Endodermal cell (in vitro differentiated cells): Measurements from ENCODE around the gene C16orf74. TPM values are rescaled to one million over a fixed set of nuclear protein-coding genes. Genes with fewer than 3 reads are reported as not detected.

Experiments
- DNase-seq: peaks from one replicate; pipeline ENCODE4 v3.0.0-alpha.2; 2017
- H3K27ac ChIP-seq: 2 replicates; pipeline ENCODE4 v1.5.1; 2013; ENCODE audit warnings: mild to moderate bottlenecking, low read depth, low read length, moderate library complexity
- H3K27me3 ChIP-seq: 2 replicates; pipeline ENCODE4 v1.6.1; 2013; ENCODE audit warnings: mild to moderate bottlenecking, low read length, moderate library complexity; ENCODE audit not compliant: insufficient read depth, control insufficient read depth, poor library complexity, severe bottlenecking
- H3K36me3 ChIP-seq: 2 replicates; pipeline ENCODE4 v1.7.0; 2013; ENCODE audit warnings: mild to moderate bottlenecking, low read length, moderate library complexity; ENCODE audit not compliant: control insufficient read depth, insufficient read depth
- H3K4me1 ChIP-seq: one replicate; pipeline ENCODE4 v1.7.0; 2013; ENCODE audit warnings: low read length; ENCODE audit not compliant: control insufficient read depth, insufficient read depth
- H3K4me3 ChIP-seq: 2 replicates; pipeline ENCODE4 v1.5.1; 2013; ENCODE audit warnings: mild to moderate bottlenecking, low read length, moderate library complexity
- H3K9ac ChIP-seq: 2 replicates; pipeline ENCODE4 v1.6.1; 2013; ENCODE audit warnings: mild to moderate bottlenecking, low read length, moderate library complexity; ENCODE audit not compliant: poor library complexity, severe bottlenecking; ENCODE audit errors: extremely low read depth
- H3K9me3 ChIP-seq: 2 replicates; pipeline ENCODE4 v1.6.1; 2013; ENCODE audit warnings: mild to moderate bottlenecking, low read length, moderate library complexity; ENCODE audit not compliant: control insufficient read depth
- H3K27ac Mint-ChIP-seq: 2 replicates; pipeline ENCODE4 v1.8.0; 2020; ENCODE audit warnings: mixed read lengths
- H3K27me3 Mint-ChIP-seq: 2 replicates; pipeline ENCODE4 v1.8.0; 2021; ENCODE audit warnings: mild to moderate bottlenecking, mixed read lengths; ENCODE audit not compliant: insufficient read depth
- H3K36me3 Mint-ChIP-seq: 2 replicates; pipeline ENCODE4 v1.8.0; 2020; ENCODE audit warnings: low read depth, mixed read lengths
- H3K4me1 Mint-ChIP-seq: 2 replicates; pipeline ENCODE4 v1.8.0; 2020; ENCODE audit warnings: mixed read lengths
- H3K4me3 Mint-ChIP-seq: 2 replicates; pipeline ENCODE4 v1.8.0; 2020; ENCODE audit warnings: mild to moderate bottlenecking, moderate library complexity, mixed read lengths
- H3K9me3 Mint-ChIP-seq: 2 replicates; pipeline ENCODE4 v1.8.0; 2020; ENCODE audit warnings: mild to moderate bottlenecking, mixed read lengths
- WGBS, 2 experiments: methylation state at CpG; one replicate each; pipeline versions ENCODE4 v1.1.5 to v1.1.7; 2013; ENCODE audit warnings: missing lambda C conversion rate in 2 of 2, mixed read lengths in 1 of 2; ENCODE audit not compliant: insufficient coverage in 1 of 2, insufficient read length in 1 of 2; 5-methylcytosine and 5-hydroxymethylcytosine counted together
- total RNA-seq, 2 donors: library from RNA; stranded (reverse); fragmentation: NEBNext Ultra II Directional in 1 of 2; extraction: Animal tissue kit (Norgen Biotek cat#: 25700) in 1 of 2; gene quantifications; 2 replicates in 1 of 2; 3 replicates in 1 of 2; pipeline ENCODE4 v1.2.1, GENCODE V29; 2021
- TF ChIP-seq, protein P1 (sequence below): fragments of 200-600 bp; sonication (generic); conservative IDR thresholded peaks from 2 replicates; pipeline ENCODE4 v1.5.0; 2021; ENCODE audit warnings: antibody characterized with exemption, mild to moderate bottlenecking

Gene C16orf74
- total RNA-seq, 2 donors from 2014 or later = 3.6 to 7.4 TPM

DNA sequence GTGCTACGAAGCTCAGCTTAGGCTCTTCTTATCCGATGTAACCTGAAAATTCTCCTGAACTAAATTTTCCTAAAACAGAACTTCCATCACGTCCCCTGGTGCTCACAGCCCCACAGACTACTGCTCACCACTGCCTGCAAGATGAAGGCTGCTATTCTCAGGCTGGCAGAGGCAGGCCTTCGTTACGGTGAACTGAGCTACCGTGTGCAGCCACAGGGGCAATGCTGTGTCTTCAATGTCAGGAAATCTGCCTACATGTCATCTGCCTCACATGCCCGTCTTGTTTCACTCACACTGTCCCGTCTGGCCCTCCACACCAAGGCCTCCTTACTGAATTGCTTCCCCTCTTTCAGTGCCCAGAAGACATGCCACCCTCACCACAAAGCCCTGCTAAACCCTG lies 32.5 kb upstream of the C16orf74 start:
- Histone ChIP-seq H3K27me3 (no peaks in the 10 kb centered on the region), H3K4me1 (peaks cover 2% of the 10 kb centered on the region), H3K9ac (no peak overlapping the region), H3K9me3 (no peaks in the 10 kb centered on the region), H3K27ac (no peak overlapping the region), H3K4me3 (no peak overlapping the region), H3K36me3 (peaks cover 88% of the 10 kb centered on the region)
- H3K27ac Mint-ChIP-seq = peak overlapping the region; percentile 36
- no peak for DNase-seq
- no peak overlapping the region for H3K4me3 Mint-ChIP-seq
- TF ChIP-seq, protein P1, sequence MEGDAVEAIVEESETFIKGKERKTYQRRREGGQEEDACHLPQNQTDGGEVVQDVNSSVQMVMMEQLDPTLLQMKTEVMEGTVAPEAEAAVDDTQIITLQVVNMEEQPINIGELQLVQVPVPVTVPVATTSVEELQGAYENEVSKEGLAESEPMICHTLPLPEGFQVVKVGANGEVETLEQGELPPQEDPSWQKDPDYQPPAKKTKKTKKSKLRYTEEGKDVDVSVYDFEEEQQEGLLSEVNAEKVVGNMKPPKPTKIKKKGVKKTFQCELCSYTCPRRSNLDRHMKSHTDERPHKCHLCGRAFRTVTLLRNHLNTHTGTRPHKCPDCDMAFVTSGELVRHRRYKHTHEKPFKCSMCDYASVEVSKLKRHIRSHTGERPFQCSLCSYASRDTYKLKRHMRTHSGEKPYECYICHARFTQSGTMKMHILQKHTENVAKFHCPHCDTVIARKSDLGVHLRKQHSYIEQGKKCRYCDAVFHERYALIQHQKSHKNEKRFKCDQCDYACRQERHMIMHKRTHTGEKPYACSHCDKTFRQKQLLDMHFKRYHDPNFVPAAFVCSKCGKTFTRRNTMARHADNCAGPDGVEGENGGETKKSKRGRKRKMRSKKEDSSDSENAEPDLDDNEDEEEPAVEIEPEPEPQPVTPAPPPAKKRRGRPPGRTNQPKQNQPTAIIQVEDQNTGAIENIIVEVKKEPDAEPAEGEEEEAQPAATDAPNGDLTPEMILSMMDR = no peak
- H3K27me3 Mint-ChIP-seq = no peaks in the 10 kb centered on the region
- H3K36me3 Mint-ChIP-seq = peaks cover 73% of the 10 kb centered on the region
- H3K4me1 Mint-ChIP-seq = peaks cover 12% of the 10 kb centered on the region
- no peaks in the 10 kb centered on the region for H3K9me3 Mint-ChIP-seq
- WGBS, 2 experiments = 95 to 96% methylated on average over 8 of the region's 8 CpGs

DNA sequence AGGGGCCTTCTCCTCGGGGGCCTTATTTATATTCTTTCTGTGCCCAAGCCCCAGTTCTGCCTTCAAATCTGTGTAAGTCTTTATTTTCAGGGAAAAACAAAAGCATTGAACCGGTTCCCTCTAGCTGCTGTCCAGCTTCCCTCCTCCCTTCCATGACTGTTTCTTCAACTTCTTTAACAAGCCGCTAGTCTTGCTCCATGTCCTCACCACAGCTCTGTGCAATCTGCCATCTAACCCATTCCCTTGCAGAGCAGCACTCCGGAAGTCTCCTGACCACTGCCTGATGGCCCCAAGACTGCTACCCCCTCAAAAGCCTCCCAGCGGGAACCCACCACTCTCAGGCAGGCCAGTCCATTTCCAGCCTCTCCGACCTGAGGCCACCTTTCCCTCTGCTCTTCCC lies 31.6 kb upstream of the C16orf74 start:
- H3K4me3 Mint-ChIP-seq = no peak overlapping the region
- Histone ChIP-seq H3K27me3 (no peaks in the 10 kb centered on the region), H3K4me3 (no peak overlapping the region), H3K9me3 (no peaks in the 10 kb centered on the region), H3K36me3 (peaks cover 88% of the 10 kb centered on the region), H3K9ac (no peak overlapping the region), H3K4me1 (peaks cover 2% of the 10 kb centered on the region), H3K27ac (no peak overlapping the region)
- TF ChIP-seq, protein P1 = no peak
- no peaks in the 10 kb centered on the region for H3K27me3 Mint-ChIP-seq
- H3K27ac Mint-ChIP-seq = peak overlapping the region; percentile 13
- peaks cover 4% of the 10 kb centered on the region for H3K4me1 Mint-ChIP-seq
- no peaks in the 10 kb centered on the region for H3K9me3 Mint-ChIP-seq
- WGBS, 2 experiments = 92% methylated on average over 5 to 6 of the region's 6 CpGs
- peaks cover 71% of the 10 kb centered on the region for H3K36me3 Mint-ChIP-seq
- DNase-seq = no peak

DNA sequence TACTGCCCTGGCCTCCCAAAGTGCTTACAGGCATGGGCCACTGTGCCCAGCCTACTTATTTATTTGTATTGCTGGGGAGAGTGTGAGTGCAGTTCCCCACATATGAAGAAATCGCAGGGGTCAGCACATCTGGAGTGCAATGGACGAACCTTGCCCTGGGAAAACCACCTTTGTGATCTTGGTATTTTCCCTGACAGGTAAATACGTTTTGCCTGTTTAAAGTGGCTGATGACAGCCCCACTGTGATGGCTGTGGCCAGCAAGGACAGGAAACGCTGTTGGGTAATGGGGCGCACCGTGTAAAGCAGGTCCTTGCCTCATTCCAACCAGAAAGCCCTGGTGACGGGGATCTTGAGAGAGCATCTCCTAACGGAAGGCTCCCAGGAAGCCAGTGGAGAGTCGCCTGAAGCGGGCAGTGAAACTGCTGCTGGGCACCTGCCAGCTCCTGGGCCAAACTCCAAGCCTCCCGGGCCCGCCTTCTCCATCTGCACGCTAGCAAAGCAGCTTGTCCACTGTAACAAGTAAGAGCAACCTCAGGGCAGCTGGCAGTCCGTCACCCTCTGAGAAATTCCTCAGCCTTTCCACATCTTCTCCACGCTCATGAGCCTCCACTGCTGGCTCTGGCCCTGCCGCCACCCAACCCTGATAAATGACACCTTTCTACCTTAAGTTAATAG lies 30.9 kb upstream of the C16orf74 start:
- Mint-ChIP-seq H3K4me3 (no peak overlapping the region), H3K27ac (peak overlapping the region; percentile 13), H3K36me3 (peaks cover 67% of the 10 kb centered on the region), H3K9me3 (no peaks in the 10 kb centered on the region), H3K4me1 (peaks cover 2% of the 10 kb centered on the region), H3K27me3 (no peaks in the 10 kb centered on the region)
- DNase-seq = no peak
- Histone ChIP-seq H3K9me3 (no peaks in the 10 kb centered on the region), H3K27ac (no peak overlapping the region), H3K36me3 (peaks cover 88% of the 10 kb centered on the region), H3K4me1 (no peaks in the 10 kb centered on the region), H3K4me3 (no peak overlapping the region), H3K27me3 (no peaks in the 10 kb centered on the region), H3K9ac (no peak overlapping the region)
- TF ChIP-seq, protein P1 = no peak
- WGBS, 2 experiments = 96% methylated on average over 14 to 16 of the region's 16 CpGs
